K562 (cell line): ENCODE results near the gene PGPEP1.

ENCODE experiments used
- CBFA2T3 ChIP-seq: fragments of 450-650 bp; IDR thresholded peaks from 2 replicates; pipeline ENCODE4 v1.6.1; 2017
- EZH2 ChIP-seq: IDR thresholded peaks from 2 replicates; pipeline ENCODE4 v1.6.1; 2012; ENCODE audit warnings: low read depth, mild to moderate bottlenecking, inconsistent platforms, low read length, borderline replicate concordance
- MAZ ChIP-seq, 2 experiments: fragments of 450-650 bp in 1 of 2; sonication (generic) in 1 of 2; formaldehyde crosslinking; IDR thresholded peaks in 1 of 2; conservative IDR thresholded peaks in 1 of 2; 2 replicates each; pipeline versions ENCODE4 v1.4.0 to v1.5.0; 2020; ENCODE audit warnings: mild to moderate bottlenecking in 1 of 2, missing genetic modification reagents in 1 of 2
- MYC ChIP-seq, 2 experiments: fragments of 250-450 bp in 1 of 2; sonication (Bioruptor Pico) in 1 of 2; IDR thresholded peaks; 2 replicates each; pipeline versions ENCODE4 v1.5.1 to v1.6.1; 2012 to 2021; ENCODE audit warnings: low read depth in 2 of 2, borderline replicate concordance in 1 of 2, improper control_type of control experiment in 1 of 2, low read length in 1 of 2, mild to moderate bottlenecking in 1 of 2, moderate library complexity in 1 of 2
- RAD21 ChIP-seq, 2 experiments: fragments of 250-450 bp in 1 of 2; fragments of 450-650 bp in 1 of 2; sonication (Bioruptor Pico) in 1 of 2; formaldehyde crosslinking in 1 of 2; IDR thresholded peaks in 1 of 2; conservative IDR thresholded peaks in 1 of 2; 2 replicates each; pipeline versions ENCODE4 v1.4.0 to v1.8.0; 2020 to 2022; ENCODE audit warnings: mild to moderate bottlenecking in 2 of 2, moderate library complexity in 1 of 2
- SMC3 ChIP-seq: conservative IDR thresholded peaks from 2 replicates; pipeline ENCODE4 v1.6.1; 2011; ENCODE audit warnings: low read depth, low read length, improper control_type of control experiment; ENCODE audit not compliant: insufficient read depth
- TSHZ1 ChIP-seq: fragments of 250-450 bp; sonication (Bioruptor Pico); IDR thresholded peaks from 2 replicates; pipeline ENCODE4 v1.4.0; 2020; ENCODE audit warnings: mild to moderate bottlenecking, moderate library complexity
- ZNF253 ChIP-seq: fragments of 250-450 bp; sonication (Bioruptor Pico); conservative IDR thresholded peaks from 2 replicates; pipeline ENCODE4 v1.6.1; 2021; ENCODE audit warnings: mild to moderate bottlenecking
- ZNF324 ChIP-seq: fragments of 250-450 bp; sonication (Bioruptor Pico); IDR thresholded peaks from 2 replicates; pipeline ENCODE4 v1.4.0; 2020; ENCODE audit warnings: mild to moderate bottlenecking
- TF ChIP-seq, protein P1 (sequence below): fragments of 250-450 bp; sonication (Bioruptor Pico); IDR thresholded peaks from 2 replicates; pipeline ENCODE4 v1.5.0; 2021
- TF ChIP-seq, protein P2 (sequence below): fragments of 250-450 bp; sonication (Bioruptor Pico); IDR thresholded peaks from 2 replicates; pipeline ENCODE4 v1.8.0; 2021; ENCODE audit warnings: borderline replicate concordance, mild to moderate bottlenecking, moderate library complexity; ENCODE audit not compliant: poor library complexity, severe bottlenecking
- TF ChIP-seq, protein P3 (sequence below): fragments of 250-450 bp; sonication (Bioruptor Pico); IDR thresholded peaks from 2 replicates; pipeline ENCODE4 v1.4.0; 2020; ENCODE audit warnings: mild to moderate bottlenecking, moderate library complexity, borderline replicate concordance

DNA sequence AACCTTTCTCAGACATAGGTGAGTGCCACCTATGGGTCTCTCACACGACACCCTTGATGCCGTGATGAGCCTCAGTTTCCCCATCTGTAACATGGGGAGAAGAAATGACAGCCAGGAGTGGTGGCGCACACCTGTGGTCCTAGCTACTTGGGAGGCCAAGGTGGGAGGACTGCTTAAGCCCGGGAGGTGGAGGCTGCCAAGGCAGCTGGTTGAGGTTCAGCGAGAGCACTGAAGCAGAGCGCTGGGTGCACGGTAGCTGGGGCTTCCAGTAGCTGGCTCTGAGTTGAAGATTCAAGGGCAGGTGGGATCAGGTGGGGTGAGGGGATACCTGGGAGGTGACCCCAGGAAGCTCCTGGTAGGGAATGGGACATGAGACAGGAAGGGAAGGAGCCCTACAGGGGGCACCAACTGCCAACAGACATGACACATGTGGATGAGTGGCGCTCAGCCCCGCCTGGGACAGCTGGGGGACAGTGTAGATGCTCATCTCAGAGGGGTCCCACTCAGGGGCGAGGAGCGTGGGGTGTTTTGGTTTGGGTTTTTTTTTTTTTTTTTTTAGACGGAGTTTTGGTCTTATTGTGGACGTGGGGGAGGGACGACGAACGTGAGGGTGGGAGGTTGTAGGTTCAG is 72.3 kb downstream of the PGPEP1 start:
- TF ChIP-seq, protein P1, sequence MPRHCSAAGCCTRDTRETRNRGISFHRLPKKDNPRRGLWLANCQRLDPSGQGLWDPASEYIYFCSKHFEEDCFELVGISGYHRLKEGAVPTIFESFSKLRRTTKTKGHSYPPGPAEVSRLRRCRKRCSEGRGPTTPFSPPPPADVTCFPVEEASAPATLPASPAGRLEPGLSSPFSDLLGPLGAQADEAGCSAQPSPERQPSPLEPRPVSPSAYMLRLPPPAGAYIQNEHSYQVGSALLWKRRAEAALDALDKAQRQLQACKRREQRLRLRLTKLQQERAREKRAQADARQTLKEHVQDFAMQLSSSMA (CRISPR knock-in tag), result no peak
- TF ChIP-seq, protein P2, sequence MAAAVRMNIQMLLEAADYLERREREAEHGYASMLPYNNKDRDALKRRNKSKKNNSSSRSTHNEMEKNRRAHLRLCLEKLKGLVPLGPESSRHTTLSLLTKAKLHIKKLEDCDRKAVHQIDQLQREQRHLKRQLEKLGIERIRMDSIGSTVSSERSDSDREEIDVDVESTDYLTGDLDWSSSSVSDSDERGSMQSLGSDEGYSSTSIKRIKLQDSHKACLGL (CRISPR knock-in tag), result no peak
- TF ChIP-seq MAZ (CRISPR knock-in tag; conservative IDR thresholded peaks at IDR 0.05 in 1 of 2, IDR thresholded peaks at IDR 0.05 in 1 of 2) (no peak), RAD21 (CRISPR knock-in tag; conservative IDR thresholded peaks at IDR 0.05 in 1 of 2, IDR thresholded peaks at IDR 0.05 in 1 of 2) (no peak), ZNF324 (no peak), ZNF253 (CRISPR knock-in tag) (no peak), EZH2 (no peak), CBFA2T3 (no peak), MYC (IDR thresholded peaks at IDR 0.05; ENCODE audit: low read depth, low read length) (no peak), MYC (CRISPR knock-in tag; IDR thresholded peaks at IDR 0.05; ENCODE audit: borderline replicate concordance, low read depth) (no peak), TSHZ1 (CRISPR knock-in tag) (no peak), SMC3 (no peak)
- TF ChIP-seq, protein P3, sequence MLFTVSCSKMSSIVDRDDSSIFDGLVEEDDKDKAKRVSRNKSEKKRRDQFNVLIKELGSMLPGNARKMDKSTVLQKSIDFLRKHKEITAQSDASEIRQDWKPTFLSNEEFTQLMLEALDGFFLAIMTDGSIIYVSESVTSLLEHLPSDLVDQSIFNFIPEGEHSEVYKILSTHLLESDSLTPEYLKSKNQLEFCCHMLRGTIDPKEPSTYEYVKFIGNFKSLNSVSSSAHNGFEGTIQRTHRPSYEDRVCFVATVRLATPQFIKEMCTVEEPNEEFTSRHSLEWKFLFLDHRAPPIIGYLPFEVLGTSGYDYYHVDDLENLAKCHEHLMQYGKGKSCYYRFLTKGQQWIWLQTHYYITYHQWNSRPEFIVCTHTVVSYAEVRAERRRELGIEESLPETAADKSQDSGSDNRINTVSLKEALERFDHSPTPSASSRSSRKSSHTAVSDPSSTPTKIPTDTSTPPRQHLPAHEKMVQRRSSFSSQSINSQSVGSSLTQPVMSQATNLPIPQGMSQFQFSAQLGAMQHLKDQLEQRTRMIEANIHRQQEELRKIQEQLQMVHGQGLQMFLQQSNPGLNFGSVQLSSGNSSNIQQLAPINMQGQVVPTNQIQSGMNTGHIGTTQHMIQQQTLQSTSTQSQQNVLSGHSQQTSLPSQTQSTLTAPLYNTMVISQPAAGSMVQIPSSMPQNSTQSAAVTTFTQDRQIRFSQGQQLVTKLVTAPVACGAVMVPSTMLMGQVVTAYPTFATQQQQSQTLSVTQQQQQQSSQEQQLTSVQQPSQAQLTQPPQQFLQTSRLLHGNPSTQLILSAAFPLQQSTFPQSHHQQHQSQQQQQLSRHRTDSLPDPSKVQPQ (CRISPR knock-in tag), result no peak
